Fibroblast of lung (primary cell): ENCODE results near the gene CTNNAL1.

ENCODE experiments used
- CTCF ChIP-seq, 2 donors: IDR thresholded peaks in 1 of 2; conservative IDR thresholded peaks in 1 of 2; 1 replicate in 1 of 2; 2 replicates in 1 of 2; pipeline ENCODE4 v1.5.1; 2011 to 2012; ENCODE audit warnings: low read length in 2 of 2, control low read depth in 1 of 2, inconsistent platforms in 1 of 2, low read depth in 1 of 2, mild to moderate bottlenecking in 1 of 2
- EZH2 ChIP-seq: IDR thresholded peaks from 2 replicates; pipeline ENCODE4 v1.5.1; 2012; ENCODE audit warnings: low read length, control low read depth, mild to moderate bottlenecking; ENCODE audit errors: missing control alignments

- TF ChIP-seq CTCF (conservative IDR thresholded peaks at IDR 0.05 in 1 of 2, IDR thresholded peaks at IDR 0.05 in 1 of 2; ENCODE audit: low read depth in 1 of 2, low read length in 2 of 2) (no peak), EZH2 (no peak)
Measured at GRCh38 chr9:109048822-109049221, 35.5 kb upstream of the CTNNAL1 start.
